Gastrocnemius medialis (tissue), 4 donors: Measurements from ENCODE around the gene PRMT3.

Experiments used
- POLR2A ChIP-seq, 2 donors: fragments of 450-650 bp; IDR thresholded peaks; one replicate each; pipeline ENCODE4 v1.6.1; 2017; ENCODE audit warnings: antibody characterized with exemption in 2 of 2, mild to moderate bottlenecking in 2 of 2, moderate library complexity in 2 of 2
- TF ChIP-seq, protein P1 (sequence below), 5 experiments: fragments of 450-650 bp in 3 of 5; fragments of 200-600 bp in 2 of 5; sonication (generic) in 2 of 5; IDR thresholded peaks in 4 of 5; conservative IDR thresholded peaks in 1 of 5; 1 replicate in 4 of 5; 2 replicates in 1 of 5; pipeline ENCODE4 v1.5.1; 2016 to 2019; ENCODE audit warnings: antibody characterized with exemption in 5 of 5, mild to moderate bottlenecking in 3 of 5, moderate library complexity in 3 of 5

DNA sequence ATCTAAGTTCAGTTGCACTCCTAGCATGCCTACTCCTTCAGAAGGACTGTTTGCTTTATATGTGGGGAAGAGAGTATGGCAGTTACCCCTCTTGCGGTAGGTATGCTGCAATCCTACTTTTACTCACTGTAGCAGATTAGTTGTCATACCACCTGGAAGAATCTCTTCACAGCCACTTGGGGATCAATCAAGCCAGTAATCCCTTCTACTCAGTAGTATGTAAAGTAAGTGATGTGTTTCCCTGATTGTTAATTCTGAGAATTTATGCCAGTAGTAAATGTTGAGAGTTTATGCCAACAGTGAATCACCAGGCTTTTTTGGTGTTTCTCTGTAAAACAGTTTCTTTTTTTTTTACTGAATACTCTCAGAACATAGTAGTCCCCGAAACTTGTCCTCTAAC is 34.4 kb downstream of the PRMT3 start:
- TF ChIP-seq, protein P1, sequence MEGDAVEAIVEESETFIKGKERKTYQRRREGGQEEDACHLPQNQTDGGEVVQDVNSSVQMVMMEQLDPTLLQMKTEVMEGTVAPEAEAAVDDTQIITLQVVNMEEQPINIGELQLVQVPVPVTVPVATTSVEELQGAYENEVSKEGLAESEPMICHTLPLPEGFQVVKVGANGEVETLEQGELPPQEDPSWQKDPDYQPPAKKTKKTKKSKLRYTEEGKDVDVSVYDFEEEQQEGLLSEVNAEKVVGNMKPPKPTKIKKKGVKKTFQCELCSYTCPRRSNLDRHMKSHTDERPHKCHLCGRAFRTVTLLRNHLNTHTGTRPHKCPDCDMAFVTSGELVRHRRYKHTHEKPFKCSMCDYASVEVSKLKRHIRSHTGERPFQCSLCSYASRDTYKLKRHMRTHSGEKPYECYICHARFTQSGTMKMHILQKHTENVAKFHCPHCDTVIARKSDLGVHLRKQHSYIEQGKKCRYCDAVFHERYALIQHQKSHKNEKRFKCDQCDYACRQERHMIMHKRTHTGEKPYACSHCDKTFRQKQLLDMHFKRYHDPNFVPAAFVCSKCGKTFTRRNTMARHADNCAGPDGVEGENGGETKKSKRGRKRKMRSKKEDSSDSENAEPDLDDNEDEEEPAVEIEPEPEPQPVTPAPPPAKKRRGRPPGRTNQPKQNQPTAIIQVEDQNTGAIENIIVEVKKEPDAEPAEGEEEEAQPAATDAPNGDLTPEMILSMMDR (IDR thresholded peaks at IDR 0.05 in 4 of 5, conservative IDR thresholded peaks at IDR 0.05 in 1 of 5): no peak
- TF ChIP-seq POLR2A (IDR thresholded peaks at IDR 0.05): no peak
